ENCODE measurements around the gene GALK1. TPM values are rescaled to one million over a fixed set of nuclear protein-coding genes. Genes with fewer than 3 reads are reported as not detected.
"Not testable (repeated sequence)": the region's sequence is repeated elsewhere in the genome, so short reads cannot be mapped to it uniquely, and the experiment has no call there.

GALK1 gene
- total and polyA plus RNA-seq, 9 of the 15 experiments (the other 6 are each of a cell fraction or from before 2014, with no cell fraction given), result 0.45 to 51.6 (median 17.4) TPM

DNA sequence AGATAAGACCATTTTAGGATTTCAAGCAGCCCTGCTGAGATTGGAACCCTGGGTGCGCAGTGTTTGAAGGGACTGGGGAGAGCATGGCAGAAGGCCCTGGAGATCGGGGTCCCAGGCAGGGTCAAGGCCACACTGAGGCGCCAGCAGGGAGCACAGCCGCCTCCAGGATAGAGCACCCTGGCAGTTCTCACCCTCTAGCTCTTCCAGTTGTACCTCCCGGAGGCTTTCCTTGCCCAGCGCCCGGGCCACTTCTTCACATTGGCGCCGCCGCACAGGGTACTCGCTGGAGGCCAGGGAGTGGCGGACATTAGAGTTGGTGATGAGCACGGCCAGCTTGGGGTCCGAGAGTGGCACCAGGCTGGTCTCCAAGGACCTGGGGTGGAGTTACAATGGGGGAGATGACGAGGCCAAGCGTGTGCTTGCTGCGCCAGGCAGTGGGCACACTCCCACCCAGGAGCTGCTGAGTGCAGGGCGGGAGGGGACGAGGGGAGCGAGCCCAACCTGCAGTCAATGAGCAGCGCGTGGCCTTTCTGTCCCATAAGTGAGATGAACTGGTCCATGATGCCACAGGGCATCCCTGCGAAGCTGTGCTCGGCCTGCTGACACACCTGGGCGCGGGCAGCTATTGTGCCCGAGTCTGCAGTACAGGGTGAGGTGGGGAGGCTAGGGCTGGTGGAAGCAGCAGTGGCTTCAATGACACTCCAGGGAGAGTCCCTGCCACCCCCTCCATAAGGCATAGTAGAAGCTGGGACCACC is 2.3 kb downstream of the GALK1 start (continued):
- TF ChIP-seq, protein P1, sequence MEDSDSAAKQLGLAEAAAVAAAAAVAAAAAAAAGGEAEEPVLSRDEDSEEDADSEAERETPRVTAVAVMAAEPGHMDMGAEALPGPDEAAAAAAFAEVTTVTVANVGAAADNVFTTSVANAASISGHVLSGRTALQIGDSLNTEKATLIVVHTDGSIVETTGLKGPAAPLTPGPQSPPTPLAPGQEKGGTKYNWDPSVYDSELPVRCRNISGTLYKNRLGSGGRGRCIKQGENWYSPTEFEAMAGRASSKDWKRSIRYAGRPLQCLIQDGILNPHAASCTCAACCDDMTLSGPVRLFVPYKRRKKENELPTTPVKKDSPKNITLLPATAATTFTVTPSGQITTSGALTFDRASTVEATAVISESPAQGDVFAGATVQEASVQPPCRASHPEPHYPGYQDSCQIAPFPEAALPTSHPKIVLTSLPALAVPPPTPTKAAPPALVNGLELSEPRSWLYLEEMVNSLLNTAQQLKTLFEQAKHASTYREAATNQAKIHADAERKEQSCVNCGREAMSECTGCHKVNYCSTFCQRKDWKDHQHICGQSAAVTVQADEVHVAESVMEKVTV (CRISPR knock-in tag; IDR thresholded peaks at IDR 0.05), result no peak
- TF ChIP-seq, protein P2, sequence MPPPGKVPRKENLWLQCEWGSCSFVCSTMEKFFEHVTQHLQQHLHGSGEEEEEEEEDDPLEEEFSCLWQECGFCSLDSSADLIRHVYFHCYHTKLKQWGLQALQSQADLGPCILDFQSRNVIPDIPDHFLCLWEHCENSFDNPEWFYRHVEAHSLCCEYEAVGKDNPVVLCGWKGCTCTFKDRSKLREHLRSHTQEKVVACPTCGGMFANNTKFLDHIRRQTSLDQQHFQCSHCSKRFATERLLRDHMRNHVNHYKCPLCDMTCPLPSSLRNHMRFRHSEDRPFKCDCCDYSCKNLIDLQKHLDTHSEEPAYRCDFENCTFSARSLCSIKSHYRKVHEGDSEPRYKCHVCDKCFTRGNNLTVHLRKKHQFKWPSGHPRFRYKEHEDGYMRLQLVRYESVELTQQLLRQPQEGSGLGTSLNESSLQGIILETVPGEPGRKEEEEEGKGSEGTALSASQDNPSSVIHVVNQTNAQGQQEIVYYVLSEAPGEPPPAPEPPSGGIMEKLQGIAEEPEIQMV (tag; conservative IDR thresholded peaks at IDR 0.05; ENCODE audit: low read depth), result no peak
- no peak for TF ChIP-seq HDAC6 (IDR thresholded peaks at IDR 0.05; ENCODE audit: low read depth, low read length)
- TF ChIP-seq, protein P3, sequence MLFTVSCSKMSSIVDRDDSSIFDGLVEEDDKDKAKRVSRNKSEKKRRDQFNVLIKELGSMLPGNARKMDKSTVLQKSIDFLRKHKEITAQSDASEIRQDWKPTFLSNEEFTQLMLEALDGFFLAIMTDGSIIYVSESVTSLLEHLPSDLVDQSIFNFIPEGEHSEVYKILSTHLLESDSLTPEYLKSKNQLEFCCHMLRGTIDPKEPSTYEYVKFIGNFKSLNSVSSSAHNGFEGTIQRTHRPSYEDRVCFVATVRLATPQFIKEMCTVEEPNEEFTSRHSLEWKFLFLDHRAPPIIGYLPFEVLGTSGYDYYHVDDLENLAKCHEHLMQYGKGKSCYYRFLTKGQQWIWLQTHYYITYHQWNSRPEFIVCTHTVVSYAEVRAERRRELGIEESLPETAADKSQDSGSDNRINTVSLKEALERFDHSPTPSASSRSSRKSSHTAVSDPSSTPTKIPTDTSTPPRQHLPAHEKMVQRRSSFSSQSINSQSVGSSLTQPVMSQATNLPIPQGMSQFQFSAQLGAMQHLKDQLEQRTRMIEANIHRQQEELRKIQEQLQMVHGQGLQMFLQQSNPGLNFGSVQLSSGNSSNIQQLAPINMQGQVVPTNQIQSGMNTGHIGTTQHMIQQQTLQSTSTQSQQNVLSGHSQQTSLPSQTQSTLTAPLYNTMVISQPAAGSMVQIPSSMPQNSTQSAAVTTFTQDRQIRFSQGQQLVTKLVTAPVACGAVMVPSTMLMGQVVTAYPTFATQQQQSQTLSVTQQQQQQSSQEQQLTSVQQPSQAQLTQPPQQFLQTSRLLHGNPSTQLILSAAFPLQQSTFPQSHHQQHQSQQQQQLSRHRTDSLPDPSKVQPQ (CRISPR knock-in tag; IDR thresholded peaks at IDR 0.05; ENCODE audit: borderline replicate concordance), result no peak
- TF ChIP-seq KLF10 (CRISPR knock-in tag; IDR thresholded peaks at IDR 0.05), result no peak
- no peak for TF ChIP-seq NFIC (IDR thresholded peaks at IDR 0.05)
- TF ChIP-seq GTF2F1 (IDR thresholded peaks at IDR 0.05; ENCODE audit: low read depth, low read length), result no peak
- no peak for TF ChIP-seq CSDE1 (IDR thresholded peaks at IDR 0.05)
- no peak for TF ChIP-seq CHCHD3 (CRISPR knock-in tag; IDR thresholded peaks at IDR 0.05)
- TF ChIP-seq KLF16 (IDR thresholded peaks at IDR 0.05), result no peak
- TF ChIP-seq ZNF316 (IDR thresholded peaks at IDR 0.05), result no peak
- no peak for TF ChIP-seq MYNN (IDR thresholded peaks at IDR 0.05)
- TF ChIP-seq MYNN (CRISPR knock-in tag; IDR thresholded peaks at IDR 0.05), result no peak
- TF ChIP-seq KDM4B (IDR thresholded peaks at IDR 0.05; ENCODE audit: borderline replicate concordance in 2 of 2, low read depth in 1 of 2), result no peak

DNA sequence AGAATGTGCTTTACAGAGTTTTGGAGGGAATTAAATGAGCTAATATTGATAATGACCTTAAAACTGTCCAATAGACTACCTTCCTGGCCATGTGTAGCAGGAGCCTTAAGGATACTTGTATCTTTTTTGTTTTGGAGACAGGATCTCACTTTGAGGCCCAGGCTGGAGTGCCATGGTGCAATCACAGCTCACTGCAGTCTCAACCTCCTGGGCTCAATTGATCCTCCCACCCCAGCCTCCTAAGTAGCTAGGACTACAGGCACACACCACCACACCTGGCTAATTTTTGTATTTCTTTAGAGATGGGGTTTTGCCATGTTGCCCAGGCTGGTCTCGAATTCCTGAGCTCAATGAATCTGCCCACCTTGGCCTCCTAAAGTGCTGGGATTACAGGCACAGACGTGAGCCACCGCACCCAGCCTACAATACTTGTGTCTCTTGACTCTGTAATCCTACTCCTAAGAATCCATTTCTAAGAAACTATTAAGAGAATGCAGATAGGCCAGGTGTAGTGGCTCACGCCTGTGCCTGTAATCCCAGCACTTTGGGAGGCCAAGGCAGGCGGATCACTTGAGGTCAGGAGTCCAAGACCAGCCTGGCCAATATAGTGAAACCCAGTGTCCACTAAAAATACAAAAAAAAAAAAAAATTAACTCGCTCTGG is 4.9 kb downstream of the GALK1 start:
- in situ Hi-C loops (cut with MboI), result not testable (repeated sequence)
- 54% methylated on average over 6 of the region's 6 CpGs for WGBS (ENCODE audit: insufficient coverage, low coverage, missing lambda C conversion rate)
- POLR2A ChIA-PET, result interaction anchor here (1.0 to 14.7 kb wide), 3 partner anchors 12 to 520 kb away, joined by 3 to 464 read pairs (median 7); a partner anchor contains a TSS

More for the DNA sequence above, 4.9 kb downstream of the GALK1 start:
- not testable (repeated sequence) for H3K4me3 ChIP-seq; FAIRE-seq; H3K79me2 ChIP-seq (ENCODE audit: control insufficient read depth, insufficient read depth, low read length); H3K9me1 ChIP-seq (ENCODE audit: control insufficient read depth, insufficient read depth, low read length); H4K20me1 ChIP-seq (replicated peaks; ENCODE audit: control insufficient read depth, insufficient read depth, low read length); H3K36me3 ChIP-seq (ENCODE audit: control insufficient read depth, insufficient read depth, low read length); H2AFZ ChIP-seq (ENCODE audit: low read depth, low read length); BruUV-seq (replicated peaks); H3K27ac ChIP-seq (ENCODE audit: extremely low read depth, low read depth, low read length); H3K27me3 ChIP-seq (ENCODE audit: control insufficient read depth in 2 of 2, insufficient read depth in 2 of 2, low read length in 2 of 2); H3K9me3 ChIP-seq (replicated peaks; ENCODE audit: control insufficient read depth, insufficient read depth, low read depth, low read length); DNase-seq (ENCODE audit: extremely low read depth in 1 of 4, low spot score in 3 of 4); H3K4me2 ChIP-seq (ENCODE audit: insufficient read depth, low read length); ATAC-seq
- Histone ChIP-seq H3K4me1 (replicated peaks in 1 of 2; ENCODE audit: control insufficient read depth in 2 of 2, insufficient read depth in 2 of 2, low read length in 2 of 2) (peaks cover 10 to 59% of the 10 kb centered on the region in 2 experiments), H3K9ac (ENCODE audit: insufficient read depth in 1 of 2, low read depth in 2 of 2, low read length in 2 of 2) (peak overlapping the region in 1 of 2 experiments; percentile 1; a peak in 1 of 4 replicates)
- CTCF ChIA-PET (ENCODE audit: low intra/inter-chr PET ratio), result interaction anchor here (0.6 kb wide), 1 partner anchor 443 kb away, joined by 3 read pairs; no protein-coding TSS in a partner anchor
- intact Hi-C loops (cut with micrococcal nuclease), result loop anchor here (5.0 to 10.0 kb wide), 2 partner anchors 87 to 245 kb away; partner anchors contain the start of gene CDK3

Measured in K562 (cell line).